Suprapubic skin (tissue), 4 donors: ENCODE results near the gene PDE4D. TPM values are rescaled to one million over a fixed set of nuclear protein-coding genes. Genes with fewer than 3 reads are reported as not detected.

ENCODE experiments used
- DNase-seq, 2 donors: peaks; one replicate each; pipeline ENCODE4 v3.0.0-alpha.2; 2019; ENCODE audit warnings: low spot score in 2 of 2
- H3K27ac ChIP-seq: fragments of 200-600 bp; sonication (generic); one replicate; pipeline ENCODE4 v1.5.1; 2019
- H3K27me3 ChIP-seq: fragments of 200-600 bp; sonication (generic); one replicate; pipeline ENCODE4 v1.5.1; 2019
- H3K36me3 ChIP-seq: fragments of 200-600 bp; sonication (generic); one replicate; pipeline ENCODE4 v1.5.1; 2019
- H3K4me1 ChIP-seq: fragments of 200-600 bp; sonication (generic); one replicate; pipeline ENCODE4 v1.5.1; 2019
- H3K4me3 ChIP-seq: fragments of 200-600 bp; sonication (generic); one replicate; pipeline ENCODE4 v1.5.1; 2019; ENCODE audit warnings: mild to moderate bottlenecking
- H3K9me3 ChIP-seq: fragments of 200-600 bp; sonication (generic); one replicate; pipeline ENCODE4 v1.5.1; 2019
- EP300 ChIP-seq: sonication (generic); formaldehyde crosslinking; IDR thresholded peaks from one replicate; pipeline ENCODE4 v1.6.1; 2017; ENCODE audit warnings: antibody characterized with exemption
- POLR2A ChIP-seq, 2 donors: fragments of 450-650 bp; IDR thresholded peaks; one replicate each; pipeline ENCODE4 v1.6.1; 2017; ENCODE audit warnings: antibody characterized with exemption in 2 of 2, mild to moderate bottlenecking in 2 of 2, moderate library complexity in 2 of 2
- POLR2AphosphoS5 ChIP-seq, 3 donors: sonication (generic); formaldehyde crosslinking; IDR thresholded peaks; one replicate each; pipeline ENCODE4 v1.6.1; 2017; ENCODE audit warnings: antibody characterized with exemption in 3 of 3
- WGBS: methylation state at CpG from one replicate; pipeline ENCODE4 v1.1.5; 2018; 5-methylcytosine and 5-hydroxymethylcytosine counted together
- total RNA-seq, 4 donors: library from RNA; depleted of rRNA; stranded (reverse); fragments of >200 nt; gene quantifications; one replicate each; pipeline ENCODE4 v1.1.0, GENCODE V29; 2016
- TF ChIP-seq, protein P1 (sequence below), 2 donors: fragments of 200-600 bp in 1 of 2; fragments of 450-650 bp in 1 of 2; sonication (generic) in 1 of 2; IDR thresholded peaks; one replicate each; pipeline ENCODE4 v1.5.1; 2016 to 2019; ENCODE audit warnings: antibody characterized with exemption in 2 of 2, mild to moderate bottlenecking in 1 of 2, moderate library complexity in 1 of 2

PDE4D gene
- total RNA-seq, 4 donors from 2014 or later = 26.8 to 57.2 (median 29.9) TPM

DNA sequence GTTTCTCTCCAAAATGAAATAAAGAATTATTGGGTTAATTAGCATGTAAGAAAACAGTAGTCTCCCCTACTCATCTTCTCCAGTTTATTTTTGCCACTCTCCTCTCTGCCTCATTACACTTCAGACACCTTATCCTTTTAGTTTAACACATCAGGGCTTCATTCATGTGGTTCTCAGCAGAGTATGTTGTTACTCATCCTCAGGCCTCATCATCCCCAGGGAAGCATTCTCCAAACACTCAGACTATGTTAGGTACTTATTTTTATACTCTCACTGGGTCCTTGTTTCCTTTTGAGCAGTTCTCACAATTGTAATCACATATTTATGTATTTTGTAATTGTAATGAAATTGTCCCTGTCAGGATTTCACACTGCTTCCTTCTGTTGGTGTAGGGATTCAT, 470.5 kb downstream of the PDE4D start:
- no peak for TF ChIP-seq POLR2A (IDR thresholded peaks at IDR 0.05)
- no peak for TF ChIP-seq POLR2AphosphoS5 (IDR thresholded peaks at IDR 0.05)
- no peak for TF ChIP-seq EP300
- TF ChIP-seq, protein P1, sequence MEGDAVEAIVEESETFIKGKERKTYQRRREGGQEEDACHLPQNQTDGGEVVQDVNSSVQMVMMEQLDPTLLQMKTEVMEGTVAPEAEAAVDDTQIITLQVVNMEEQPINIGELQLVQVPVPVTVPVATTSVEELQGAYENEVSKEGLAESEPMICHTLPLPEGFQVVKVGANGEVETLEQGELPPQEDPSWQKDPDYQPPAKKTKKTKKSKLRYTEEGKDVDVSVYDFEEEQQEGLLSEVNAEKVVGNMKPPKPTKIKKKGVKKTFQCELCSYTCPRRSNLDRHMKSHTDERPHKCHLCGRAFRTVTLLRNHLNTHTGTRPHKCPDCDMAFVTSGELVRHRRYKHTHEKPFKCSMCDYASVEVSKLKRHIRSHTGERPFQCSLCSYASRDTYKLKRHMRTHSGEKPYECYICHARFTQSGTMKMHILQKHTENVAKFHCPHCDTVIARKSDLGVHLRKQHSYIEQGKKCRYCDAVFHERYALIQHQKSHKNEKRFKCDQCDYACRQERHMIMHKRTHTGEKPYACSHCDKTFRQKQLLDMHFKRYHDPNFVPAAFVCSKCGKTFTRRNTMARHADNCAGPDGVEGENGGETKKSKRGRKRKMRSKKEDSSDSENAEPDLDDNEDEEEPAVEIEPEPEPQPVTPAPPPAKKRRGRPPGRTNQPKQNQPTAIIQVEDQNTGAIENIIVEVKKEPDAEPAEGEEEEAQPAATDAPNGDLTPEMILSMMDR (IDR thresholded peaks at IDR 0.05) = no peak
- Histone ChIP-seq H3K27me3 (no peaks in the 10 kb centered on the region), H3K9me3 (no peaks in the 10 kb centered on the region), H3K36me3 (no peaks in the 10 kb centered on the region), H3K27ac (no peak overlapping the region), H3K4me1 (no peaks in the 10 kb centered on the region), H3K4me3 (no peak overlapping the region)
- DNase-seq = no peak

DNA sequence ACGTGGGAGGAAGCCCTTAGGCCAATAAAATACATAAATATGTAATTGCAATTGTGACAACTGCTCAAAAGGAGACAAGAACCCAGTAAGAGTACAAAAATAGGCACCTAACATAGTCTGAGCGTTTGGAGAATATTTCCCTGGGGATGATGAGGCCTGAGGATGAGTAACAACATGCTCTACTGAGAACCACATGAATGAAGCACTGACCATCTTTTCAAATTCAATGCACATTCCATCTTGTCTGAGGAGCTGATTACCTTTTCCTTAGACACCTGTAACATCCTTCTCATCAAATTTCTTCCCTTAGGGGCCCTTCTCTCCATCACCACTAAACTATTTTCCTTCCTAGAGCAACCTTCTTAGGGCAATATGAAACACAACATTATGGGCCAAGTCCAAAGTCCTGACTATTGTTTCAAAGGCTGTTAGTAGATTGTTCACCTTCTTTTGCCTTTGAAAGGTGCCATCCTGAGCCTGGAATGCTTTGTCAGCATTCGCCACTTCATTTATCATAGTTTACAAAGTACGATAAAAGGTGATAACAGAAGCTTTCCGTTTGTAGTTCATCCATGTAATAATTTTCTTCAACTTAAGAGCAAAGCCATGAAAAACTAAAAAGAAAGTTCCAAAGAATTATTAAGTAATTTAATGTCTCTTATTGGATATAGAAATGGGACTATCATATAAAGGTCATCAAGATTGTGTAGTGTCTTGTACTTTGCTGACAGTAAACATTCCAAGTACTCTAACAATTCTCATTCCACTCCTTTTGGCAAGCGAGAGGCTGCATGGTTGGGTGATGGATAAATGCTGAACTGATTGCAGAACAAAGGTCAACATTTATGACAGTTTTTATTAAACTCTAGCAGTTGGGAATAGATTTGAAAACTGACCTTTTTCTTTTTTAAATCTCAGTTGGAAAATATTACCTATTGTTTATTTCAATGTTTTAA, 471.3 kb downstream of the PDE4D start:
- no peak overlapping the region for H3K27ac ChIP-seq
- H3K4me1 ChIP-seq = no peaks in the 10 kb centered on the region
- TF ChIP-seq POLR2A (IDR thresholded peaks at IDR 0.05) = no peak
- TF ChIP-seq POLR2AphosphoS5 (IDR thresholded peaks at IDR 0.05) = no peak
- TF ChIP-seq, protein P1 (IDR thresholded peaks at IDR 0.05) = no peak
- TF ChIP-seq EP300 = no peak
- no peaks in the 10 kb centered on the region for H3K36me3 ChIP-seq
- no peaks in the 10 kb centered on the region for H3K9me3 ChIP-seq
- H3K4me3 ChIP-seq = no peak overlapping the region
- DNase-seq = no peak
- H3K27me3 ChIP-seq = no peaks in the 10 kb centered on the region
- 76% methylated on average over 6 of the region's 6 CpGs for WGBS

DNA sequence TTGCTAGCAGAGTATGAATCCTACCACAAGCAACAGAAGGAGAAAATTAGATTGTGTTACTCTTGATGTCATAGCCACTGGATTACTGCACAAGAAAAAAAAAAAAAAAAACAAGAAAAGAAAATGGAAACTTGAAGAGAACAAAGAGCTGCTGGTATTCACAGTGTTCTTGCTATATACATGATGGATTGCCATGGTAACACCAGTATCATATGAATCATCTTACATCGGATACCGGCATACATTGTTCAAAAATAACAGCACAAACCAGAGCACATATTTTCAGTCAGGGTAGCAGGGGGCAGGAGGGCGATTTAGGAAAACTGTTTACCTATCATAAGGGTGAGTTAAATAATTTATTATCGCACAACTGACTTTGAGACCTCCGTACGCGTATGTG, 472.9 kb downstream of the PDE4D start:
- H3K36me3 ChIP-seq = no peaks in the 10 kb centered on the region
- H3K27me3 ChIP-seq = no peaks in the 10 kb centered on the region
- H3K27ac ChIP-seq = no peak overlapping the region
- 91% methylated on average over 7 of the region's 7 CpGs for WGBS
- no peak overlapping the region for H3K4me3 ChIP-seq
- H3K4me1 ChIP-seq = no peaks in the 10 kb centered on the region
- DNase-seq = no peak
- TF ChIP-seq, protein P1 (IDR thresholded peaks at IDR 0.05) = no peak
- no peak for TF ChIP-seq POLR2A (IDR thresholded peaks at IDR 0.05)
- TF ChIP-seq EP300 = no peak
- no peak for TF ChIP-seq POLR2AphosphoS5 (IDR thresholded peaks at IDR 0.05)
- H3K9me3 ChIP-seq = no peaks in the 10 kb centered on the region

DNA sequence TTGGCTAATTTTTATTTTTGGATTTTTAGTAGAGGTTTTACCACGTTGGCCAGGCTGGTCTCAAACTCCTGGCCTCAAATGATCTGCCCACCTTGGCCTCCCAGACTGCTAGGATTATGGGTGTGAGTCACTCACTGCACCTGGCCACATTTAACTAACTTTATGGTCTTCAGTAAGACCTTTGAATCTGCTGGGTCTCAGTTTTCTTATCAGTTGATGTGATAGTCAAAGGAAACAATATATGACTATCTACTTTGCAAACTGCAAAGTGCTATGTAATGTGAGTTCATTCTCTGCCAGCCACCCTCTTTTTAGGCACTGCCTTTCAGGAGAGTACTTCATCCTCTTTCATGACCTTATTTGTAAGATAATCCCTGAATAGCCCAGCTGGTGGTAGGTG, 474.7 kb downstream of the PDE4D start:
- H3K9me3 ChIP-seq = no peaks in the 10 kb centered on the region
- no peaks in the 10 kb centered on the region for H3K27me3 ChIP-seq
- WGBS = 47% methylated on average over 1 of the region's 1 CpG
- no peak overlapping the region for H3K27ac ChIP-seq
- no peak for DNase-seq
- H3K36me3 ChIP-seq = no peaks in the 10 kb centered on the region
- H3K4me1 ChIP-seq = no peaks in the 10 kb centered on the region
- no peak for TF ChIP-seq POLR2A (IDR thresholded peaks at IDR 0.05)
- TF ChIP-seq, protein P1 (IDR thresholded peaks at IDR 0.05) = no peak
- no peak overlapping the region for H3K4me3 ChIP-seq

DNA sequence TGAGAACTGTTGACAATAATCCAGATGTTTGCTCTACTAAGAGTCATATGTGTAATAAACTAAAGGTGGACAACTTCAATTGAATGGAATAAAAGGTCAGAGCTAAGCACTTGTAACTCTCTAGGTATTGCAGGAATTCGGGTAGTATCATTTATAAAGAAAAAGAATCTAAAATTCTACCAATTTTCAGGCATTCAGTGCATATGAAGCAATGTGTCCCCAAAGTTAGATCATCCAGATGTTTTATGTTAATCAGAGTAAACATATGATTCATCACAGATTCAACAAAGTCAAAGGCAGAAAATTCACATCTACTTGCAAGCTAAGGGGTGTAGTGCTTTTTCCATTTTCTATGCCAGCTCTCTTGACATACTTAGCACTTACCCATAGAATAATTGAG, 477.1 kb downstream of the PDE4D start:
- H3K9me3 ChIP-seq = no peaks in the 10 kb centered on the region
- H3K27me3 ChIP-seq = no peaks in the 10 kb centered on the region
- WGBS = 67% methylated on average over 1 of the region's 1 CpG
- TF ChIP-seq, protein P1 (IDR thresholded peaks at IDR 0.05) = no peak
- TF ChIP-seq POLR2AphosphoS5 (IDR thresholded peaks at IDR 0.05) = no peak
- no peak for TF ChIP-seq EP300
- no peak for TF ChIP-seq POLR2A (IDR thresholded peaks at IDR 0.05)
- no peak overlapping the region for H3K27ac ChIP-seq
- DNase-seq = no peak
- no peak overlapping the region for H3K4me3 ChIP-seq
- H3K36me3 ChIP-seq = no peaks in the 10 kb centered on the region
- no peaks in the 10 kb centered on the region for H3K4me1 ChIP-seq
